Liver (tissue), 9 donors: Measurements from ENCODE around the gene STK11IP. TPM values are rescaled to one million over a fixed set of nuclear protein-coding genes. Genes with fewer than 3 reads are reported as not detected.

Experiments used
- DNase-seq: peaks from one replicate; pipeline ENCODE4 v3.0.0-alpha.2; 2017; ENCODE audit warnings: low spot score
- H3K27ac ChIP-seq, 2 donors: one replicate each; pipeline ENCODE4 v1.7.0; 2013; ENCODE audit warnings: inconsistent platforms in 2 of 2, low read length in 2 of 2, control low read depth in 1 of 2, low read depth in 1 of 2, mild to moderate bottlenecking in 1 of 2
- H3K27me3 ChIP-seq, 4 donors: one replicate each; pipeline versions ENCODE4 v1.6.1 to v1.7.0; 2013; ENCODE audit warnings: low read length in 3 of 4, inconsistent platforms in 1 of 4, mild to moderate bottlenecking in 1 of 4, moderate library complexity in 1 of 4; ENCODE audit not compliant: control insufficient read depth in 4 of 4, insufficient read depth in 4 of 4
- H3K36me3 ChIP-seq, 4 donors: one replicate each; pipeline versions ENCODE4 v1.6.1 to v1.7.0; 2013; ENCODE audit warnings: low read length in 3 of 4, mild to moderate bottlenecking in 3 of 4, low read depth in 1 of 4, moderate library complexity in 1 of 4; ENCODE audit not compliant: control insufficient read depth in 4 of 4, insufficient read depth in 3 of 4
- H3K4me1 ChIP-seq, 4 donors: one replicate each; pipeline versions ENCODE4 v1.6.1 to v1.7.0; 2013; ENCODE audit warnings: low read length in 3 of 4, mild to moderate bottlenecking in 3 of 4, moderate library complexity in 1 of 4; ENCODE audit not compliant: control insufficient read depth in 4 of 4, insufficient read depth in 4 of 4
- H3K4me3 ChIP-seq, 3 donors: one replicate each; pipeline versions ENCODE4 v1.6.1 to v1.7.0; 2013; ENCODE audit warnings: low read length in 3 of 3, control low read depth in 1 of 3, low read depth in 1 of 3, mild to moderate bottlenecking in 1 of 3
- H3K9ac ChIP-seq, 2 donors: one replicate each; pipeline ENCODE4 v1.7.0; 2013; ENCODE audit warnings: low read length in 2 of 2, mild to moderate bottlenecking in 2 of 2, moderate library complexity in 2 of 2, control low read depth in 1 of 2, low read depth in 1 of 2
- H3K9me3 ChIP-seq, 4 donors: one replicate each; pipeline versions ENCODE4 v1.6.1 to v1.7.0; 2013; ENCODE audit warnings: low read length in 3 of 4; ENCODE audit not compliant: control insufficient read depth in 4 of 4
- CTCF ChIP-seq: fragments of 150-350 bp; IDR thresholded peaks from 2 replicates; pipeline ENCODE4 v1.5.1; 2017; ENCODE audit warnings: improper control_type of control experiment, low read depth, low read length; ENCODE audit not compliant: missing input control
- EGR1 ChIP-seq, 2 donors: IDR thresholded peaks; 2 replicates each; pipeline ENCODE4 v1.6.1; 2016 to 2018; ENCODE audit warnings: antibody characterized with exemption in 2 of 2, low read depth in 2 of 2
- FOXA1 ChIP-seq: IDR thresholded peaks from 2 replicates; pipeline ENCODE4 v1.6.1; 2016; ENCODE audit warnings: antibody characterized with exemption
- FOXA2 ChIP-seq: IDR thresholded peaks from 2 replicates; pipeline ENCODE4 v1.6.1; 2016; ENCODE audit warnings: antibody characterized with exemption
- HNF4G ChIP-seq: IDR thresholded peaks from 2 replicates; pipeline ENCODE4 v1.6.1; 2016; ENCODE audit warnings: antibody characterized with exemption
- JUND ChIP-seq, 2 donors: IDR thresholded peaks; 2 replicates each; pipeline ENCODE4 v1.6.1; 2016; ENCODE audit warnings: antibody characterized with exemption in 2 of 2
- MAX ChIP-seq: IDR thresholded peaks from 2 replicates; pipeline ENCODE4 v1.6.1; 2016; ENCODE audit warnings: antibody characterized with exemption
- NR2F2 ChIP-seq: IDR thresholded peaks from 2 replicates; pipeline ENCODE4 v1.6.1; 2016; ENCODE audit warnings: antibody characterized with exemption
- REST ChIP-seq: IDR thresholded peaks from 2 replicates; pipeline ENCODE4 v1.6.1; 2016; ENCODE audit warnings: antibody characterized with exemption, mild to moderate bottlenecking
- RXRA ChIP-seq, 2 donors: IDR thresholded peaks; 2 replicates each; pipeline ENCODE4 v1.6.1; 2017 to 2018; ENCODE audit warnings: antibody characterized with exemption in 2 of 2, mild to moderate bottlenecking in 1 of 2
- TAF1 ChIP-seq: conservative IDR thresholded peaks from 2 replicates; pipeline ENCODE4 v1.6.1; 2016; ENCODE audit warnings: antibody characterized with exemption, mild to moderate bottlenecking
- YY1 ChIP-seq: IDR thresholded peaks from 2 replicates; pipeline ENCODE4 v1.6.1; 2016; ENCODE audit warnings: antibody characterized with exemption, mild to moderate bottlenecking
- WGBS: extraction: QIAGEN DNeasy Blood & Tissue Kit; methylation state at CpG from one replicate; pipeline ENCODE4 v1.1.7; 2013; 5-methylcytosine and 5-hydroxymethylcytosine counted together
- polyA plus RNA-seq, 2 donors: library from polyadenylated mRNA; stranded (reverse) in 1 of 2; unstranded in 1 of 2; fragments of 200-250 nt in 1 of 2; fragments of >200 nt in 1 of 2; fragmentation: Nextera tagmentation in 1 of 2; extraction: Ambion mirVana in 1 of 2; gene quantifications; one replicate each; pipeline versions ENCODE4 v1.2.1 to v1.2.3, GENCODE V29; 2013 to 2015
- total RNA-seq, 2 donors: library from RNA; depleted of rRNA; stranded (reverse); fragments of >200 nt; gene quantifications; one replicate each; pipeline ENCODE4 v1.2.3, GENCODE V29; 2014
- donor health status: healthy.
- donor health status: healthy.
- donor health status: healthy.
- donor health status: healthy.
- donor health status: healthy.

The STK11IP gene
- total and polyA plus RNA-seq, 4 donors, result 2.9 to 8.4 (median 6.4) TPM

GRCh38 chr2:219628235-219628985 is 30.8 kb downstream of the STK11IP start:
- Histone ChIP-seq H3K4me3 (no peak overlapping the region), H3K9ac (no peak overlapping the region)

More at GRCh38 chr2:219628235-219628985, 30.8 kb downstream of the STK11IP start:
- Histone ChIP-seq H3K4me1 (peaks cover 0 to 5% (median 4%) of the 10 kb centered on the region in 4 donors), H3K27me3 (no peaks in the 10 kb centered on the region), H3K36me3 (no peaks in the 10 kb centered on the region), H3K9me3 (no peaks in the 10 kb centered on the region), H3K27ac (no peak overlapping the region)
- DNase-seq, result no peak
- no peak for TF ChIP-seq EGR1 (IDR thresholded peaks at IDR 0.05; ENCODE audit: low read depth in 2 of 2)
- TF ChIP-seq RXRA (IDR thresholded peaks at IDR 0.05), result no peak
- no peak for TF ChIP-seq FOXA2
- TF ChIP-seq TAF1, result no peak
- no peak for TF ChIP-seq MAX
- no peak for TF ChIP-seq REST
- TF ChIP-seq FOXA1, result no peak
- TF ChIP-seq YY1, result no peak
- no peak for TF ChIP-seq CTCF
- TF ChIP-seq HNF4G, result no peak
- TF ChIP-seq JUND (IDR thresholded peaks at IDR 0.05), result no peak
- no peak for TF ChIP-seq NR2F2
- WGBS, result 86% methylated on average over 26 of the region's 26 CpGs
